MCF 10A (cell line): ENCODE measurements around the gene SPRR5. TPM values are rescaled to one million over a fixed set of nuclear protein-coding genes. Genes with fewer than 3 reads are reported as not detected.

Experiments used
- BruUV-seq: library from RNA; stranded (reverse); fragments of 400-500 nt; replicated peaks from 2 replicates; lab custom pipeline; 2021; lab: Mats Ljungman, UMichigan
- CTCF ChIA-PET: fragments of 300-600 bp; sonication (Branson Sonifier 250); formaldehyde crosslinking; extraction: SDS; loops from one replicate; lab custom pipeline; 2021; ENCODE audit warnings: antibody characterized with exemption, inconsistent platforms; lab: Yijun Ruan, JAX
- POLR2A ChIA-PET: fragments of 300-600, 350-650 bp; sonication (Branson Sonifier 250); formaldehyde crosslinking; extraction: SDS; loops from one replicate; lab custom pipeline; 2020; ENCODE audit warnings: antibody characterized with exemption, inconsistent platforms; lab: Yijun Ruan, JAX
- DNase-seq: peaks from one replicate; pipeline ENCODE4 v3.0.0-alpha.2; 2018; ENCODE audit not compliant: unreplicated experiment
- H3K27ac Mint-ChIP-seq: one replicate; pipeline ENCODE4 v1.8.0; 2022; ENCODE audit warnings: mild to moderate bottlenecking, low read depth, mixed read lengths; ENCODE audit not compliant: unreplicated experiment
- H3K27me3 Mint-ChIP-seq: one replicate; pipeline ENCODE4 v1.8.0; 2022; ENCODE audit warnings: mixed read lengths; ENCODE audit not compliant: insufficient read depth, unreplicated experiment
- H3K36me3 Mint-ChIP-seq: one replicate; pipeline ENCODE4 v1.8.0; 2022; ENCODE audit warnings: mild to moderate bottlenecking, moderate library complexity, mixed read lengths; ENCODE audit not compliant: insufficient read depth, unreplicated experiment
- H3K4me1 Mint-ChIP-seq: one replicate; pipeline ENCODE4 v1.8.0; 2022; ENCODE audit warnings: mixed read lengths; ENCODE audit not compliant: insufficient read depth, unreplicated experiment
- H3K4me3 Mint-ChIP-seq: one replicate; pipeline ENCODE4 v1.8.0; 2022; ENCODE audit warnings: mild to moderate bottlenecking, moderate library complexity, mixed read lengths; ENCODE audit not compliant: unreplicated experiment
- H3K9me3 Mint-ChIP-seq: one replicate; pipeline ENCODE4 v1.8.0; 2022; ENCODE audit warnings: mixed read lengths; ENCODE audit not compliant: unreplicated experiment
- intact Hi-C: fragments of 100-400 bp; cut with micrococcal nuclease; formaldehyde crosslinking; loops from 2 replicates; pipeline ENCODE4 v1.14.1; 2022
- total RNA-seq: library from RNA; stranded (reverse); gene quantifications from 2 replicates; pipeline ENCODE4 v1.2.3, GENCODE V29; 2022
- TF ChIP-seq, protein P1 (sequence below): fragments of 200-600 bp; IDR thresholded peaks from one replicate; pipeline ENCODE4 v1.8.0; 2022; ENCODE audit warnings: antibody characterized with exemption, mild to moderate bottlenecking; ENCODE audit not compliant: unreplicated experiment

Gene SPRR5
- total RNA-seq, 1 experiment from 2014 or later: not detected

DNA sequence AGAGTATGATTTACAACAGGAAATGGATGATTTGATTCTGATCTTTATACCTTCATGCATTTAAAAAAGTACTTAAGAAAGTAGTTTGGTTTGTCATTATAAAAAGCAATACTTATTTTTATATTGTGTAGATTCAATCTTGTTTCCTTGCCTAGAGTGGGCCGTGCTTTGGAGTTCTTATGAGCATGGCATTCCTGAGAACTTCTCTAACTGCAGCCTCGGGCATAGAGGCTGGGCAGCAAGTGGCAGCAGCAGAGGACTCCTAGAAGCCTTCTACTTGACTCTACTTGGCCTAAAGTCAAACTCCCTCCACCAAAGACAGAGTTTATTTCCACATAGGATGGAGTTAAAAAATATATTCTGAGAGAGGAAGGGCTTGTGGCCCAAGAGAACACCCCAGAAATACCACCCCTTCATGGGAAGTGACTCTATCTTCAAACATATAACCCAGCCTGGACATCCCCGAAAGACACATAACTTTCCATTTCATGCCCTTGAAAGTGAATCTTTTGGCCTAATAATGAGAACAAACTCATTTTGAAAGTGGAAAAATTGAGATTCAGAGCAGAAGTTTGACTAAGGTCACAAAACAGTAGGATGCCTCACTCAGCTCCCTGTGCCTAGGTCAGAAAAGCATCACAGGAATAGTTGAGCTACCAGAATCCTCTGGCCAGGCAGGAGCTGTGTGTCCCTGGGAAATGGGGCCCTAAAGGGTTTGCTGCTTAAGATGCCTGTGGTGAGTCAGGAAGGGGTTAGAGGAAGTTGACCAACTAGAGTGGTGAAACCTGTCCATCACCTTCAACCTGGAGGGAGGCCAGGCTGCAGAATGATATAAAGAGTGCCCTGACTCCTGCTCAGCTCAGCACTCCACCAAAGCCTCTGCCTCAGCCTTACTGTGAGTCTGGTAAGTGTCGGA is 39.1 kb upstream of the SPRR5 start, which contains the start of gene IVL:
TSS of gene IVL (plus strand) at position 861 of the 916 bp plus-strand sequence. CDS start 1,252 bp downstream, outside the sequence.
- peak; percentile 87 for DNase-seq
- intact Hi-C loops: no loop called here
- H3K27me3 Mint-ChIP-seq: no peaks in the 10 kb centered on the region
- no TSS peak for BruUV-seq
- peaks cover 32% of the 10 kb centered on the region for H3K4me1 Mint-ChIP-seq
- H3K4me3 Mint-ChIP-seq: no peak within 1 kb of the TSS
- H3K9me3 Mint-ChIP-seq: no peaks in the 10 kb centered on the region
- POLR2A ChIA-PET: interaction anchor here (1.0 to 1.3 kb wide), 3 partner anchors 21 to 123 kb away, joined by 3 to 4 read pairs (median 4); partner anchors contain the start of gene SPRR1B
- H3K36me3 Mint-ChIP-seq: no peaks in the 10 kb centered on the region
- peak within 1 kb of the TSS; percentile 89 for H3K27ac Mint-ChIP-seq
- CTCF ChIA-PET: interaction anchor here (0.6 to 5.7 kb wide), 8 partner anchors 11 to 285 kb away, joined by 3 to 42 read pairs (median 4); no protein-coding TSS in a partner anchor
- TF ChIP-seq, protein P1, sequence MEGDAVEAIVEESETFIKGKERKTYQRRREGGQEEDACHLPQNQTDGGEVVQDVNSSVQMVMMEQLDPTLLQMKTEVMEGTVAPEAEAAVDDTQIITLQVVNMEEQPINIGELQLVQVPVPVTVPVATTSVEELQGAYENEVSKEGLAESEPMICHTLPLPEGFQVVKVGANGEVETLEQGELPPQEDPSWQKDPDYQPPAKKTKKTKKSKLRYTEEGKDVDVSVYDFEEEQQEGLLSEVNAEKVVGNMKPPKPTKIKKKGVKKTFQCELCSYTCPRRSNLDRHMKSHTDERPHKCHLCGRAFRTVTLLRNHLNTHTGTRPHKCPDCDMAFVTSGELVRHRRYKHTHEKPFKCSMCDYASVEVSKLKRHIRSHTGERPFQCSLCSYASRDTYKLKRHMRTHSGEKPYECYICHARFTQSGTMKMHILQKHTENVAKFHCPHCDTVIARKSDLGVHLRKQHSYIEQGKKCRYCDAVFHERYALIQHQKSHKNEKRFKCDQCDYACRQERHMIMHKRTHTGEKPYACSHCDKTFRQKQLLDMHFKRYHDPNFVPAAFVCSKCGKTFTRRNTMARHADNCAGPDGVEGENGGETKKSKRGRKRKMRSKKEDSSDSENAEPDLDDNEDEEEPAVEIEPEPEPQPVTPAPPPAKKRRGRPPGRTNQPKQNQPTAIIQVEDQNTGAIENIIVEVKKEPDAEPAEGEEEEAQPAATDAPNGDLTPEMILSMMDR: no peak

DNA sequence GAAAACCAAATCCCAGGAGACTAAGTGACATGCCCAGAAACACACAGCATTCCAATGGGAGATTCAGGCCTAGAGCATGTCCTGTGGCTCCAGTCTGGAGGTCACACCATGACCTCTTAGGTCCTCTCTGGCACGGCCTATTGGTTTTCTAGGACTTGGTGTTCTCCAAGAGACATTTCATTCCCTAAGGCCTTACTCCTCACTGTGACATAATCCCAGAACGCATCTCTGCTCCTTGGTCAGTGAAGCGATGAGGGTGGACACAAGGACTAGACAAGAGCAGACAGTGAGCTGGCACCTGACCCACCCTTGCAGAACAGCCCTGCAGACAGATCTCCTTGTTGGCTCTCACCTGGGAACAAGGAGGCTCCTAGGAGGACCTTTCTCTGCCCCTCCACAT is 37.8 kb upstream of the SPRR5 start:
- H3K27ac Mint-ChIP-seq: no peak overlapping the region
- no peaks in the 10 kb centered on the region for H3K36me3 Mint-ChIP-seq
- ChIA-PET POLR2A (interaction anchor here (1.2 kb wide), 1 partner anchor 122 kb away, joined by 3 read pairs; the partner anchor contains the start of gene SPRR1B), CTCF (interaction anchor here (0.5 to 5.7 kb wide), 7 partner anchors 10 to 287 kb away, joined by 3 to 42 read pairs (median 6); no protein-coding TSS in a partner anchor)
- BruUV-seq: no TSS peak
- TF ChIP-seq, protein P1: no peak
- no peaks in the 10 kb centered on the region for H3K27me3 Mint-ChIP-seq
- no peak overlapping the region for H3K4me3 Mint-ChIP-seq
- H3K9me3 Mint-ChIP-seq: no peaks in the 10 kb centered on the region
- DNase-seq: no peak
- H3K4me1 Mint-ChIP-seq: peaks cover 39% of the 10 kb centered on the region
- intact Hi-C loops: no loop called here

DNA sequence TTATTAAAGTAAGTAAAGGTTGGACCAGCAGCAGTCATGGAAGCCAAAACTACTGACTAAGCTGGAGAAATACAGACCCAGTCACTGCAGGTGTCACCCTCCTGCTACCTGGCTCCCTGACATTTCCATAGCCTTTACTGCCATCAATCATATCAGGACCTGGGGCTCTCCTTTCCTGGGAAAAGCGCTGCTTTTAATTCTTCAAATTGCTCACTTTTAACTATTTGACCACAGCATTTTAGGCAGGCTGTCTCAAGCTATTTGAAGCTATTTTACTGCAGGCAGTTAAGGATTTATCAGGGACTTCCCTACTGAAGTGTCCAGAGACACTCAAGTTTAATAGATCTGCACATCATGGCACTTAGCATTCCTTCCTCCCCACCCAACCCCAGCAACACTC is 34.5 kb upstream of the SPRR5 start:
- H3K27me3 Mint-ChIP-seq: no peaks in the 10 kb centered on the region
- POLR2A ChIA-PET: no interaction called here
- peaks cover 11% of the 10 kb centered on the region for H3K4me1 Mint-ChIP-seq
- no peaks in the 10 kb centered on the region for H3K36me3 Mint-ChIP-seq
- TF ChIP-seq, protein P1: no peak
- intact Hi-C loops: no loop called here
- no peak overlapping the region for H3K4me3 Mint-ChIP-seq
- H3K9me3 Mint-ChIP-seq: peaks cover 13% of the 10 kb centered on the region
- CTCF ChIA-PET: interaction anchor here (0.6 to 5.7 kb wide), 8 partner anchors 10 to 321 kb away, joined by 3 to 44 read pairs (median 8); no protein-coding TSS in a partner anchor
- BruUV-seq: no TSS peak
- H3K27ac Mint-ChIP-seq: peak overlapping the region; percentile 1
- no peak for DNase-seq

DNA sequence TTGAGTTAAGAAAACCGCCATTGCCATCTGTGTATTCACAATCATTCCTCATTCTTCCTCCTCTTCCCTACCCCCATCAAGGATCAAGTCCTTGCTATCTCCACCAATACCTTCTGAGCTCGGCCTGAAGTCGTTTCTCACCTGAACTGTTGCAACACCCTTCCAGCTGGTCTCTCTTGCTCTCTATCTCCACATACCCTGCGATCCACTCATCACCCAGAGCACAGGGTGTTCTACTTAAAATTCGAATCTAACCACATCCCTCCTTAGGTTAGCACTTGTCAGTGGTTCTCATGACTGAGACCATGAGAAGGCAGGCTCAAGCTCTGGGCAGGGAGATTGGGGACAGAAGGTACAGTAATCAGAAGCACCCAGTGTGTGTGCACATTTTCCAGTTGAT is 34.1 kb upstream of the SPRR5 start:
- DNase-seq: no peak
- no TSS peak for BruUV-seq
- Mint-ChIP-seq H3K27ac (peak overlapping the region; percentile 1), H3K9me3 (peaks cover 13% of the 10 kb centered on the region), H3K4me3 (no peak overlapping the region), H3K4me1 (peaks cover 11% of the 10 kb centered on the region), H3K36me3 (no peaks in the 10 kb centered on the region), H3K27me3 (no peaks in the 10 kb centered on the region)
- TF ChIP-seq, protein P1: no peak
- POLR2A ChIA-PET: no interaction called here
- CTCF ChIA-PET: interaction anchor here (0.7 to 5.7 kb wide), 8 partner anchors 10 to 321 kb away, joined by 3 to 44 read pairs (median 8); no protein-coding TSS in a partner anchor
- intact Hi-C loops: no loop called here
